CD14-positive monocyte (primary cell): ENCODE results near the gene SUCNR1. TPM values are rescaled to one million over a fixed set of nuclear protein-coding genes. Genes with fewer than 3 reads are reported as not detected.

Experiments used
- DNase-seq, 3 donors: peaks; one replicate each; pipeline ENCODE4 v3.0.0-alpha.2; 2011 to 2022
- H2AFZ ChIP-seq: 2 replicates; pipeline ENCODE4 v1.6.0; 2012; ENCODE audit warnings: mild to moderate bottlenecking, low read depth, low read length, inconsistent platforms; ENCODE audit not compliant: insufficient read depth, poor library complexity, severe bottlenecking
- H3K27ac ChIP-seq, 2 donors: 1 replicate in 1 of 2; 2 replicates in 1 of 2; pipeline ENCODE4 v1.5.1; 2012 to 2013; ENCODE audit warnings: low read length in 2 of 2, control low read depth in 1 of 2, inconsistent platforms in 1 of 2, low read depth in 1 of 2, mild to moderate bottlenecking in 1 of 2
- H3K27me3 ChIP-seq, 2 donors: one replicate each; pipeline versions ENCODE4 v1.6.0 to v1.6.1; 2011 to 2013; ENCODE audit warnings: low read length in 2 of 2; ENCODE audit not compliant: control insufficient read depth in 2 of 2, insufficient read depth in 2 of 2
- H3K36me3 ChIP-seq, 2 donors: replicated peaks in 1 of 2; 1 replicate in 1 of 2; 2 replicates in 1 of 2; pipeline versions ENCODE4 v1.5.1 to v1.6.1; 2012 to 2013; ENCODE audit warnings: low read length in 2 of 2, control low read depth in 1 of 2, inconsistent platforms in 1 of 2, mild to moderate bottlenecking in 1 of 2; ENCODE audit not compliant: insufficient read depth in 2 of 2, control insufficient read depth in 1 of 2
- H3K4me1 ChIP-seq, 2 donors: 1 replicate in 1 of 2; 2 replicates in 1 of 2; pipeline versions ENCODE4 v1.5.1 to v1.6.1; 2012 to 2013; ENCODE audit warnings: low read length in 2 of 2, control low read depth in 1 of 2, inconsistent platforms in 1 of 2, mild to moderate bottlenecking in 1 of 2, moderate library complexity in 1 of 2; ENCODE audit not compliant: insufficient read depth in 2 of 2, control insufficient read depth in 1 of 2
- H3K4me2 ChIP-seq: replicated peaks from 2 replicates; pipeline ENCODE3; 2012; ENCODE audit warnings: low read length, moderate library complexity, mild to moderate bottlenecking; ENCODE audit not compliant: poor library complexity, severe bottlenecking; ENCODE audit errors: extremely low read depth
- H3K4me3 ChIP-seq, 3 experiments: fragments of 200-600 bp in 1 of 3; sonication (generic) in 1 of 3; replicated peaks in 1 of 3; 1 replicate in 2 of 3; 2 replicates in 1 of 3; pipeline ENCODE4 v1.5.1; 2011 to 2013; ENCODE audit warnings: low read length in 3 of 3, mild to moderate bottlenecking in 3 of 3, control low read depth in 2 of 3, low read depth in 2 of 3, inconsistent platforms in 1 of 3, moderate library complexity in 1 of 3
- H3K79me2 ChIP-seq: 2 replicates; pipeline ENCODE4 v1.6.0; 2012; ENCODE audit warnings: mild to moderate bottlenecking, control low read depth, inconsistent platforms, low read length, moderate library complexity; ENCODE audit not compliant: insufficient read depth
- H3K9ac ChIP-seq: 2 replicates; pipeline ENCODE4 v1.6.0; 2017; ENCODE audit warnings: low read length, mild to moderate bottlenecking; ENCODE audit not compliant: insufficient read depth, poor library complexity, severe bottlenecking
- H3K9me3 ChIP-seq, 2 donors: replicated peaks in 1 of 2; 1 replicate in 1 of 2; 2 replicates in 1 of 2; pipeline versions ENCODE4 v1.5.1 to v1.6.1; 2012 to 2013; ENCODE audit warnings: low read length in 2 of 2, control low read depth in 1 of 2; ENCODE audit not compliant: control insufficient read depth in 1 of 2, insufficient read depth in 1 of 2
- H4K20me1 ChIP-seq: 2 replicates; pipeline ENCODE4 v1.6.0; 2012; ENCODE audit warnings: mild to moderate bottlenecking, low read length, control low read depth, moderate library complexity; ENCODE audit not compliant: insufficient read depth
- H3K27ac Mint-ChIP-seq, 7 donors: one replicate each; pipeline ENCODE4 v1.8.0; 2020; ENCODE audit warnings: mild to moderate bottlenecking in 7 of 7, mixed read lengths in 7 of 7, moderate library complexity in 6 of 7, inconsistent platforms in 2 of 7
- H3K27me3 Mint-ChIP-seq, 3 donors: one replicate each; pipeline ENCODE4 v1.8.0; 2021 to 2022; ENCODE audit warnings: low read depth in 3 of 3, mild to moderate bottlenecking in 3 of 3, mixed read lengths in 3 of 3, moderate library complexity in 3 of 3, inconsistent platforms in 1 of 3
- H3K36me3 Mint-ChIP-seq, 2 donors: one replicate each; pipeline ENCODE4 v1.8.0; 2020; ENCODE audit warnings: mixed read lengths in 2 of 2, inconsistent platforms in 1 of 2, mild to moderate bottlenecking in 1 of 2
- H3K4me1 Mint-ChIP-seq: one replicate; pipeline ENCODE4 v1.8.0; 2020; ENCODE audit warnings: mild to moderate bottlenecking, mixed read lengths
- H3K4me3 Mint-ChIP-seq, 2 donors: one replicate each; pipeline ENCODE4 v1.8.0; 2020; ENCODE audit warnings: mild to moderate bottlenecking in 2 of 2, mixed read lengths in 2 of 2, moderate library complexity in 1 of 2
- H3K9me3 Mint-ChIP-seq, 7 donors: one replicate each; pipeline ENCODE4 v1.8.0; 2020 to 2022; ENCODE audit warnings: mixed read lengths in 7 of 7, mild to moderate bottlenecking in 6 of 7, moderate library complexity in 6 of 7, inconsistent platforms in 2 of 7
- WGBS: methylation state at CpG from one replicate; pipeline ENCODE4 v1.1.5; 2013; ENCODE audit warnings: missing lambda C conversion rate; ENCODE audit not compliant: insufficient coverage; 5-methylcytosine and 5-hydroxymethylcytosine counted together
- intact Hi-C, 2 donors: fragments of 100-400 bp; cut with micrococcal nuclease; formaldehyde crosslinking; loops; one replicate each; pipeline versions ENCODE4 v1.15.0 to v1.15.1; 2023
- polyA plus RNA-seq, 3 donors: library from polyadenylated mRNA; depleted of rRNA in 1 of 3; unstranded in 2 of 3; stranded (reverse) in 1 of 3; fragments of 300-500 nt in 2 of 3; fragments of >200 nt in 1 of 3; fragmentation: Illumina TruSeq in 2 of 3; gene quantifications; 1 replicate in 2 of 3; 2 replicates in 1 of 3; pipeline ENCODE4 v1.2.3, GENCODE V29; 2012 to 2021
- TF ChIP-seq, protein P1 (sequence below): fragments of 200-600 bp; IDR thresholded peaks from one replicate; pipeline ENCODE4 v1.8.0; 2022; ENCODE audit warnings: antibody characterized with exemption, mild to moderate bottlenecking

The SUCNR1 gene
- polyA plus RNA-seq, 3 donors = 0.09 to 0.28 (median 0.20) TPM

DNA sequence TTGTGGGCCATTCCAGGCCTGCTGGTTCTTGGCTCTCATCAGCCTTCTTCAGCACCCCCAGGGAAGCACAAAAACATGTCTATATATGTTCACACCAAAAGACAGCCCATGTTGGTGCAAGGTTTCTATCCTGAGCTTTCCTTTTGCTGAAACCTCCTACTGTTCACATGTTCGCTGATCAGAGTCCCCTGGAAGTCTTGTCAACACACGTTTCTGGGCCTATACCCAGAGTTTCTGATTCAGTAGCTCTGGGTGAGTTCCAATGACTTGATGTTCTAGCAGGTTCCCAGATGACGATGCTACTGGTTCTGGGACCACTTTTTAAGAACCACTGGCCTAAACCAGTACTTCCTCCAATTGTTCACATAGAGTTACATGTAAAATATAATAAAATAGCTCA is 46.0 kb downstream of the SUCNR1 start:
- H3K27ac Mint-ChIP-seq = no peak overlapping the region
- no peaks in the 10 kb centered on the region for H3K36me3 Mint-ChIP-seq
- Histone ChIP-seq H3K4me1 (no peaks in the 10 kb centered on the region), H3K27me3 (no peaks in the 10 kb centered on the region), H3K4me2 (no peak overlapping the region), H2AFZ (no peak overlapping the region), H3K4me3 (no peak overlapping the region), H3K36me3 (no peaks in the 10 kb centered on the region), H4K20me1 (no peaks in the 10 kb centered on the region), H3K27ac (no peak overlapping the region), H3K79me2 (no peaks in the 10 kb centered on the region), H3K9me3 (peaks cover 0 to 3% of the 10 kb centered on the region in 2 donors), H3K9ac (no peak overlapping the region)
- DNase-seq = no peak
- H3K9me3 Mint-ChIP-seq = peaks cover under 1 to 7% (median 5%) of the 10 kb centered on the region in 7 donors
- H3K27me3 Mint-ChIP-seq = no peaks in the 10 kb centered on the region
- 93% methylated on average over 2 of the region's 3 CpGs for WGBS
- no peaks in the 10 kb centered on the region for H3K4me1 Mint-ChIP-seq
- intact Hi-C loops = loop anchor here (2.0 to 10.0 kb wide), 4 partner anchors 75 to 625 kb away; no protein-coding TSS in a partner anchor
- TF ChIP-seq, protein P1, sequence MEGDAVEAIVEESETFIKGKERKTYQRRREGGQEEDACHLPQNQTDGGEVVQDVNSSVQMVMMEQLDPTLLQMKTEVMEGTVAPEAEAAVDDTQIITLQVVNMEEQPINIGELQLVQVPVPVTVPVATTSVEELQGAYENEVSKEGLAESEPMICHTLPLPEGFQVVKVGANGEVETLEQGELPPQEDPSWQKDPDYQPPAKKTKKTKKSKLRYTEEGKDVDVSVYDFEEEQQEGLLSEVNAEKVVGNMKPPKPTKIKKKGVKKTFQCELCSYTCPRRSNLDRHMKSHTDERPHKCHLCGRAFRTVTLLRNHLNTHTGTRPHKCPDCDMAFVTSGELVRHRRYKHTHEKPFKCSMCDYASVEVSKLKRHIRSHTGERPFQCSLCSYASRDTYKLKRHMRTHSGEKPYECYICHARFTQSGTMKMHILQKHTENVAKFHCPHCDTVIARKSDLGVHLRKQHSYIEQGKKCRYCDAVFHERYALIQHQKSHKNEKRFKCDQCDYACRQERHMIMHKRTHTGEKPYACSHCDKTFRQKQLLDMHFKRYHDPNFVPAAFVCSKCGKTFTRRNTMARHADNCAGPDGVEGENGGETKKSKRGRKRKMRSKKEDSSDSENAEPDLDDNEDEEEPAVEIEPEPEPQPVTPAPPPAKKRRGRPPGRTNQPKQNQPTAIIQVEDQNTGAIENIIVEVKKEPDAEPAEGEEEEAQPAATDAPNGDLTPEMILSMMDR = no peak
- no peak overlapping the region for H3K4me3 Mint-ChIP-seq

DNA sequence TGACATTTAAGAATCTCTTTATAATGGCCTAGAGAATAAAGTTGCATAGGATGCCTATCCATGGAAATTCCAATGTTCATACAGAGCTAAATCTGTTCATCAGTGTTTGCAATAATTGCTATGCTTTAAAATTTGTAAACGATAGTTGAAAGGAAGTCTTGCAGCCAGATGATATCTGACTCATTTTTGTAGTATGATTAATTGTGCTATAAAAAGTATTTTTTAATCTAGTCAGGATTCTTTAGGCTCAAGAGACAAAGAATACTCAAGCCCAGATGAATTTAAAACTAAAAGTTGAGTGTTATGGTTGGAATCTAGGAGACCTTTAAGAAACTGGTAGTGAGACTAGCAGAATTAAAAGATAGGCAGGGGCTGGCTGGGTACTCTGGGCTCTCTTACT is 50.5 kb downstream of the SUCNR1 start:
- Mint-ChIP-seq H3K4me1 (no peaks in the 10 kb centered on the region), H3K4me3 (no peak overlapping the region), H3K36me3 (no peaks in the 10 kb centered on the region), H3K27me3 (no peaks in the 10 kb centered on the region), H3K9me3 (peaks cover 0 to 14% (median 4%) of the 10 kb centered on the region in 7 donors), H3K27ac (no peak overlapping the region)
- no peaks in the 10 kb centered on the region for H3K27me3 ChIP-seq
- H4K20me1 ChIP-seq = no peaks in the 10 kb centered on the region
- no peaks in the 10 kb centered on the region for H3K79me2 ChIP-seq
- no peak overlapping the region for H3K27ac ChIP-seq
- no peaks in the 10 kb centered on the region for H3K36me3 ChIP-seq
- H2AFZ ChIP-seq = no peak overlapping the region
- TF ChIP-seq, protein P1 = no peak
- H3K9ac ChIP-seq = no peak overlapping the region
- no peak overlapping the region for H3K4me2 ChIP-seq
- no peaks in the 10 kb centered on the region for H3K4me1 ChIP-seq
- intact Hi-C loops = no loop called here
- no CpG with 5 or more reads among the region's 1 CpG for WGBS
- H3K4me3 ChIP-seq = no peak overlapping the region
- no peak for DNase-seq
- H3K9me3 ChIP-seq = peaks cover 0 to 2% of the 10 kb centered on the region in 2 donors
